ENCODE results near the gene KIF26B.

- TF ChIP-seq EZH2 (IDR thresholded peaks at IDR 0.05; ENCODE audit: insufficient read depth, poor library complexity, severe bottlenecking), result no peak
- no peak for TF ChIP-seq EZH2phosphoT487 (IDR thresholded peaks at IDR 0.05; ENCODE audit: insufficient read depth, low read depth)
Measured at GRCh38 chr1:245458234-245458633, 303.4 kb downstream of the KIF26B start.

Data from GM23248 (cell line).